Nephron progenitor cell (in vitro differentiated cells): Measurements from ENCODE around the gene PI4KA.

ENCODE experiments used
- DNase-seq: peaks from one replicate; pipeline ENCODE4 v3.0.0; 2021
- H3K27ac Mint-ChIP-seq: 2 replicates; pipeline ENCODE4 v1.8.0; 2021; ENCODE audit warnings: mild to moderate bottlenecking, moderate library complexity, mixed read lengths
- H3K27me3 Mint-ChIP-seq: 2 replicates; pipeline ENCODE4 v1.8.0; 2021; ENCODE audit warnings: mild to moderate bottlenecking, low read depth, mixed read lengths; ENCODE audit not compliant: poor library complexity
- H3K36me3 Mint-ChIP-seq: 2 replicates; pipeline ENCODE4 v1.8.0; 2021; ENCODE audit warnings: low read depth, mixed read lengths
- H3K4me1 Mint-ChIP-seq: 2 replicates; pipeline ENCODE4 v1.8.0; 2021; ENCODE audit warnings: mixed read lengths
- H3K4me3 Mint-ChIP-seq: 2 replicates; pipeline ENCODE4 v1.8.0; 2021; ENCODE audit warnings: mild to moderate bottlenecking, moderate library complexity, mixed read lengths
- H3K9me3 Mint-ChIP-seq: 2 replicates; pipeline ENCODE4 v1.8.0; 2021; ENCODE audit warnings: mild to moderate bottlenecking, moderate library complexity, mixed read lengths
- TF ChIP-seq, protein P1 (sequence below): fragments of 200-600 bp; sonication (generic); IDR thresholded peaks from 2 replicates; pipeline ENCODE4 v1.5.0; 2021; ENCODE audit warnings: antibody characterized with exemption

The PI4KA gene

DNA sequence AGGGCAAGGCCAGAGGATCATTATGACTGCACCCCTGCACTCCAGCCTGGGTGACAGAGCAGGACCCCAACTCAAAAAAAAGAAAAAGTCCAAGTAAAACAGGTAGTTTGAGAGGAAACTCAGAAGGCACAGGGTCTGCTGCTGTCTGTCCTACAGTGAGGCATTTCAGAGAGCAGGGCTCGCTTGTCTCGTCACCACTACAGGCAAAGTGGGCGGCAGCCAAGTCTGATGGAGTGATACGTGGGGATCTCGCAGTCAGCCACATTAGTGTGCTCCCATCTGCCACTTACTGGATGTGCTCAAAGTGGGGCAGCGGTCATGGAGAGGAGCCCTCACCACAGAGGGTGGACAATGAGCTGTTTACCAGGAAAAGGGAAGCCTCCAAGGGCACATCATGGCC lies 42.1 kb downstream of the PI4KA start:
- Mint-ChIP-seq H3K27me3 (no peaks in the 10 kb centered on the region), H3K4me1 (no peaks in the 10 kb centered on the region), H3K4me3 (no peak overlapping the region), H3K9me3 (no peaks in the 10 kb centered on the region), H3K36me3 (peaks cover 39% of the 10 kb centered on the region), H3K27ac (no peak overlapping the region)
- no peak for DNase-seq
- TF ChIP-seq, protein P1, sequence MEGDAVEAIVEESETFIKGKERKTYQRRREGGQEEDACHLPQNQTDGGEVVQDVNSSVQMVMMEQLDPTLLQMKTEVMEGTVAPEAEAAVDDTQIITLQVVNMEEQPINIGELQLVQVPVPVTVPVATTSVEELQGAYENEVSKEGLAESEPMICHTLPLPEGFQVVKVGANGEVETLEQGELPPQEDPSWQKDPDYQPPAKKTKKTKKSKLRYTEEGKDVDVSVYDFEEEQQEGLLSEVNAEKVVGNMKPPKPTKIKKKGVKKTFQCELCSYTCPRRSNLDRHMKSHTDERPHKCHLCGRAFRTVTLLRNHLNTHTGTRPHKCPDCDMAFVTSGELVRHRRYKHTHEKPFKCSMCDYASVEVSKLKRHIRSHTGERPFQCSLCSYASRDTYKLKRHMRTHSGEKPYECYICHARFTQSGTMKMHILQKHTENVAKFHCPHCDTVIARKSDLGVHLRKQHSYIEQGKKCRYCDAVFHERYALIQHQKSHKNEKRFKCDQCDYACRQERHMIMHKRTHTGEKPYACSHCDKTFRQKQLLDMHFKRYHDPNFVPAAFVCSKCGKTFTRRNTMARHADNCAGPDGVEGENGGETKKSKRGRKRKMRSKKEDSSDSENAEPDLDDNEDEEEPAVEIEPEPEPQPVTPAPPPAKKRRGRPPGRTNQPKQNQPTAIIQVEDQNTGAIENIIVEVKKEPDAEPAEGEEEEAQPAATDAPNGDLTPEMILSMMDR, result no peak

DNA sequence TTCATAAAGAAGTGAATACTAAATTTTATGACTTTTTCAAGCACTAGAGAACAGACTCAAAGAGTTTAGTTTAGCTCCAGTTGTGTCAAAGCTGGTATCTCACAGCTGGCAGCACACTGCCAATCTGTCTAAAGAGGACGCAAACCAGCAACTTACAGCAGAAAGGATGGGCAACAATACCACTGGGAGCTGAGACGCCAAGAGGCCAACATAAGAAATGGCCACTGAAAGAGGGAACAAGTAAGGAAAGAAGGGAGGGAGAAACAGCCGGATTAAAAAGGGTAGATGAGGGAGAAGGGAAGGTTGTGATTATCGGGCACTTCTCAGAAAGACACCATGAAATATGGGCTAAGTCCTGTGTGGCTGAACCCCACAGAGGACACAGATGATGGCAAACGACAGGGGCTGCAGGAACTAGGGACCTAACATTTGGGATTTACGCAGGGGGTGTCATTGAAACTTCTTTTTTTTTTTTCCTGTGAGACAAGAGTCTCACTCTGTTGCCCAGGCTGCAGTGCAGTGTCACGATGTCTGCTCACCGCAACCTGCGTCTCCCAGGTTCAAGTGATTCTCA lies 43.0 kb downstream of the PI4KA start:
- TF ChIP-seq, protein P1, result no peak
- H3K27ac Mint-ChIP-seq, result no peak overlapping the region
- no peaks in the 10 kb centered on the region for H3K9me3 Mint-ChIP-seq
- no peak overlapping the region for H3K4me3 Mint-ChIP-seq
- peaks cover 49% of the 10 kb centered on the region for H3K36me3 Mint-ChIP-seq
- H3K4me1 Mint-ChIP-seq, result no peaks in the 10 kb centered on the region
- H3K27me3 Mint-ChIP-seq, result no peaks in the 10 kb centered on the region
- DNase-seq, result no peak

GRCh38 chr22:20814221-20814808 lies 44.3 kb downstream of the PI4KA start:
- Mint-ChIP-seq H3K9me3 (no peaks in the 10 kb centered on the region), H3K4me1 (no peaks in the 10 kb centered on the region), H3K27ac (no peak overlapping the region), H3K4me3 (no peak overlapping the region), H3K27me3 (no peaks in the 10 kb centered on the region), H3K36me3 (peaks cover 61% of the 10 kb centered on the region)
- DNase-seq, result no peak
- TF ChIP-seq, protein P1, result no peak

GRCh38 chr22:20813056-20813455 lies 45.6 kb downstream of the PI4KA start:
- Mint-ChIP-seq H3K4me1 (no peaks in the 10 kb centered on the region), H3K27me3 (peaks cover 4% of the 10 kb centered on the region), H3K9me3 (no peaks in the 10 kb centered on the region), H3K4me3 (no peak overlapping the region), H3K27ac (no peak overlapping the region), H3K36me3 (peaks cover 64% of the 10 kb centered on the region)
- TF ChIP-seq, protein P1, result no peak
- DNase-seq, result no peak

GRCh38 chr22:20811971-20812660 lies 46.5 kb downstream of the PI4KA start:
- DNase-seq, result no peak
- H3K4me3 Mint-ChIP-seq, result no peak overlapping the region
- peaks cover 4% of the 10 kb centered on the region for H3K27me3 Mint-ChIP-seq
- peaks cover 71% of the 10 kb centered on the region for H3K36me3 Mint-ChIP-seq
- no peak overlapping the region for H3K27ac Mint-ChIP-seq
- H3K4me1 Mint-ChIP-seq, result no peaks in the 10 kb centered on the region
- TF ChIP-seq, protein P1, result no peak
- H3K9me3 Mint-ChIP-seq, result no peaks in the 10 kb centered on the region

GRCh38 chr22:20811171-20811570 lies 47.4 kb downstream of the PI4KA start:
- H3K36me3 Mint-ChIP-seq, result peaks cover 70% of the 10 kb centered on the region
- no peak overlapping the region for H3K27ac Mint-ChIP-seq
- no peak for DNase-seq
- no peak overlapping the region for H3K4me3 Mint-ChIP-seq
- H3K4me1 Mint-ChIP-seq, result no peaks in the 10 kb centered on the region
- TF ChIP-seq, protein P1, result no peak
- H3K9me3 Mint-ChIP-seq, result no peaks in the 10 kb centered on the region
- peaks cover 4% of the 10 kb centered on the region for H3K27me3 Mint-ChIP-seq
